ENCODE results near the gene GRID1.

- TF ChIP-seq CTCF (IDR thresholded peaks at IDR 0.05) (no peak), POLR2AphosphoS5 (IDR thresholded peaks at IDR 0.05) (no peak)
These were observed 760.2 kb downstream of the GRID1 start for GRCh38 chr10:85606401-85606800.
